Embryonic facial prominence (tissue), 1 donor: ENCODE results near the gene TK2.

Experiments
- DNase-seq: peaks from one replicate; pipeline ENCODE4 v3.0.0-alpha.2; 2016; ENCODE audit errors: extremely low spot score

Gene TK2

GRCh38 chr16:66544016-66544757, 5.7 kb downstream of the TK2 start:
- no peak for DNase-seq

- no peak for DNase-seq
These were observed 6.4 kb downstream of the TK2 start for GRCh38 chr16:66543541-66543940.

DNA sequence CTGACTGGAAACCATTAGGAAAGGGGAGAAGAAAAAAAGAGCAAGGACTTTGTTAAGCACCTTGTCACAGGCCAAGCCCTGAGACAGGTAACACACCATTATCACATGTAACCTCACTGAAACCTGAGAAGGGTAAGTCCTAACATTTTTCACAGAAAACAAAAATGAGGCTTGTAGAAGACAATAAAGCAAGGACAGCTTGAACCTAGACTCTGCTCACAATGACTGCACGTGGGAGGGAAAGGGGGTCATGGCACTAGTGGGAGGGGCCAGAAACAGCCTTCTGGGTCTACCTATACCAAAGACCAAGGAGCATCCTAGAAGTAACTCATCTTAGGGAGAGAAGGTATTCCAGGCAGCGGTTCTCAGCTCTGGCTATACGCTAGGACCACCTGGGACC, 7.5 kb downstream of the TK2 start:
- DNase-seq, result no peak

GRCh38 chr16:66541388-66542355, 8.2 kb downstream of the TK2 start:
- DNase-seq, result no peak

- no peak for DNase-seq
These were observed 10.1 kb downstream of the TK2 start for GRCh38 chr16:66539623-66540469.

DNA sequence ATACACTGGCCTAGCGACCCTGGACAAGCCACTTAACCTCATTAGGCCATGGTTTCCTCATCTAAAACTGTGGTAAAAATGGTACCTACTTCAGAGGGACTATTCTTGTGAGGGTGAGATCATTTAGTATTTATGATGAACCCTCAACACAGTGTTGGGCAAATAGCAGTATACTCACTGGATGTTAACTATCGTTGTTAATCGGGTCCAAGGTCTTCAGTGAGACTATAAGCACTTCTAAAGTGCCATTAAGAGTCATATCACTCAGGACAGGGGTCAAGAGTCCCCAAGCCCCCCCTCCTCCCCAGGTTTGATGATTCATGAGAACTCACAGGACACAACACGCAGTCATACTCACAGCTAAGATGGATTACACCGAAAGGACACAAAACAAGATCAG, 11.0 kb downstream of the TK2 start:
- no peak for DNase-seq

DNA sequence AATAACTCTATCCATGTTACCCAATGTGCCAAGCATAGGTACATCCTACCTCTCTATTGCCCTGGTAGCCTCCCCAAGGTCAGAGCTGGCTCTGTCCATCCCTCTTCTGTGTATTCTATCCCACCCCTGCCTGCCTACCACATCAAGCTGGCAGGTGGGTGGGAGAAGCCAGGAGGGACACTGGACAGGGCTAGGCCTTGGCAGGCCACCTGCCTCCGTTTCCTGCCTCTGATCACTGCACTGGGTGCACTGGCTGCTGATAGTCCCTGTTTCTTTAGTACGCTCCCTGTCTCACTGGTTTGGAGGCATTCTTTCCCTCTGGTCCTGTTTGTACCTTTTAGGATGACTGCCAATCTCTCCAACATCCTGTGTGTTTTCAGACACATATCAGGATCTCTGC, 12.7 kb downstream of the TK2 start:
- DNase-seq, result no peak

GRCh38 chr16:66536525-66536924, 13.4 kb downstream of the TK2 start:
- no peak for DNase-seq

DNA sequence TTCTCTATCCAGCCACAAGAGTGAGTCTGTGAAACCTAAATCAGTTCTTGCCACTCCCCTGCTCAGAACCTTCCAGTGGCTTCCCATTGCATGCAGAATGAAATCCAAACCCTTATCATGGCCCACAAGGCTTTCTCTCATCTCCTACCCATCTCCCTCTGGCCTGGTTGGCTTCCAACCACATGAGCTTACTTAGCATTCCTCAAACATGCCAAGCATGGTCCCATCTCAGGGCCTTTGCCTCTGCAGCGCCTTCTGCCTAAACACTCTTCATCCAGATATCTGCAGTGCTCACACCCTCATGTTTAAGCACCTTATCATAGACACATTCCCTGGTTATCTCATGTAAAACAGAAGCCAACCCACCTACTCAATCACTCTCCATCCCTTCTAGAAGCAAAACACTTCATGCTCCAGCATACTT, 15.5 kb downstream of the TK2 start:
- DNase-seq, result no peak

DNA sequence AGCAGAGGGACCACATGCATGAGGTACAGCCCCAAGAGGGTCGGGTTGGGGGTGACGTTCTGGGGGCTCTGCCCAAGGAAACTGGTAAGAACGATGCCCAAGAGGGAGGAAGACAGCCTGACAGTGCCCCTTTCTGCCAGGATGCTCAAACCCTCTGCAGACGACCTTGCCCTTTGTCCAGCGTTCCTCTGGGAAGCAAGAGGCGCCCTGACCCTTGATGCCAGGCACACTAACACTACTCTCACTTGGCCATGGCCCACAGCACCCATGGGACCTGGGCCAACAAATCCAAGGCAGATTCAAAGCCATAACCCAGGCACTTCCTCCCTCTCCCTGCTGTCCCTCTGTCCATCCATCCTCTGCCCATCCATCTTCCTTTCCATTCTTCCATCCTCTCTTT, 20.4 kb downstream of the TK2 start:
- DNase-seq, result no peak

DNA sequence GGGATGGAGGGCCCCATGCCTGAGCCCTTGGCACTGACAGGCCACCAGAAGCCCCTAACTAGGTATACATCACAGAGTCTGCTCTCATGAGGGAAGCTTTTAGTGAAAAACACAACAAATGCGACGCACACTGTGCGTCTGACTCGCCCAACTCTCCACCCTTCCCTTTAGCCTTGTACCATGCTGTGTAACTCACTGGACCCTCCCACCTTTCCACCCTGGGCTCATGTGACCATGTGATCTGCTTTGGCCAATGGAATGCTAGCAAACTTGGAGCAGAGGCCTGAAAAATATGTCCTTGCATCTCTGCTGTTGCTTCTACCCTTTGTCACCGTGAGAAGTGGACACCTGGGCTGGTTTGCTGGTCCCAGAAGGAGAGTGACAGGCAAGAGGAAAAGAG, 21.6 kb downstream of the TK2 start:
- no peak for DNase-seq

DNA sequence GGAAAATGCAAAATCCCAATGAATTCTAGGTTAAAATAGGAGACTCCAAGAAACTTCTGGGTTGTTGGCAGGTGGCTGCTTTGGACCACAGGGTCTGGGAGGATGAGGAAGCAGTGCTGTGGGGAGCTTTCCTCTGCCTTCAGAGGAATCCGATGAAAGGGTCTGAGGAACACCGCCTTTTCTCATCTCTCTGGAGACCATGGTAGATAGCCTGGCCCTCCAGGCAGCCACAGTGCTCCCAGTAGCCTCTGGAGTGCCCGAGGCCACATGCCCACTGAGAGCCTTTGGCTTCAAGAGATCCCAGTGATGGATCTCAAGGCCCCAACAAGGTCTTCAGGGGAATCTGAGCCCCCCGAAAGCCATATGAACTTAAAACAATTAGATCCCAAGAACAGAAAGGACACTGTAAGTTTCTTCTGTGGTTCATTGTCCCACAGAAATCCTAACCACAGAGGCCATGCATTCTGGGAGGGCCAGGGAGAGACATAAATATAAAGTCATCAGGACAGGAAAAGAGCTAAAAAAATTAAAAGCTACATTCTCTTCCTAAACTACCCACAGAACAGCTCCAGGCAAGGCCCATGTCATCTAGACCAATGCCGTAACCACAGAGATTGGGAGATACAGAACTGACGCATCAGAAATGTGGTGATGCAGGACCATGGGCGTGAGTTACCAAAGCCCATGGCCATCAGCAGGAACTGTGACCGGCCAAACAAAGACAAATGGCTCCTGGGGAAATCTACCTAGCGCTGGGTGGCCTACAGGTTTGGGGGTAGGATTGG, 24.3 kb downstream of the TK2 start:
- DNase-seq, result no peak

GRCh38 chr16:66524601-66525164, 25.2 kb downstream of the TK2 start:
- DNase-seq, result no peak

DNA sequence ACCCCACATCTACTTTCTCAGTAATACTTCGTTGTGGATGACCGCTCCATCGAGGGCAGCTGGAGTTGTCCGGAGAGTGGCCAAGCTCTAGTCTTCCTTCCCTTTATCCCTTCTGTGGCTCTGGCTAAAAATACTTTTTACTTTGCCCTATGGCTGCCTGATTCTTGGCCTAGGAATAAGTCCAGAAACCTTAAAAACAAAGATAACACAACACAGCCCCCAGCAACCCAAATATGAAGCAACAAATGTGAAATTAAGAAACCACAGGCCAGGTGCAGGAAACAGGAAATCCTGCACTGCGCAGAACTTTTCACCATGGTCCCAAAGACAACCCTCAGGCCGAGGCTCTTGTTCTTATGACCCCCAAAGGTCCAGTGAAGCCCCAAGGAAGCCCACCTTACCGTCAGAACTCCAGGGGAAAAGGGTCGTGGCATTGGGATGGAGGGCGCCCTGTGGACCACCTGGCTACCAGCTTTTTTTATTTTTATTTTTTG, 26.0 kb downstream of the TK2 start:
- DNase-seq, result no peak

DNA sequence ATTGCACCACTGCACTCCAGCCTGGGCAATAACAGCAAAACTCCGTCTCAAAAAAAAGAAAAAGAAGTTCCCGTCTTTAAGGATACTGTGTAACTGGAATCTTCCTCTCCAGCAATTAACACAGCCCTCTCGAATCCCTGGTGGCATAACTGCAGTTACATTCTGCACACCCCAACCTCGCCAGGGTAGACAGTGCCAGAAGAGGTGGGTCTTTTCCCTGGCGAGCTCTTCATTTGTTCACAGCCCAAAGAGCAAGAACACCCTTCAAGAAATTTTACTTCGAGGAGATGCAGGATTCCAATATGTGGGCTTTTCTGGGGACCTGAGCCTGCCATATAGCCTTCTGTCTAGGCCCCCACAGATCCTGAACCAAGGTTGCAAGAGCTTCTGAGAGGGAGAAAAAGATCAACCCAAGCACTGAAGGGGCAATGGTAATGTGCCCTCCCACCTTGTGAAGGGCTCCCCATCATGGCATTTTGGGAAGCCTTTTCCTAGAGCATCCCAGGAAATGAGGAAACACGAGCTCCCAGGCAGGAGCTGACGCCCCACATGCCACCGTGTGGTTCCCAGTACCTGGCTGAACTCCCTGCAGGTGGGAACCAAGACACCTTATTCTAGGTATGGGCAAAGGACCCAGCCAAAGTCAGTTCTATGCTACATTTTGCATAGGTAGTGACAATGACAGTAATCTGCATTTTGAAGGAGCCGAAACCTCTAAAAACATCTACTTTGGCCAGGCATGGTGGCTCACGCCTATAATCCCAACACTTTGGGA, 26.9 kb downstream of the TK2 start:
- no peak for DNase-seq

DNA sequence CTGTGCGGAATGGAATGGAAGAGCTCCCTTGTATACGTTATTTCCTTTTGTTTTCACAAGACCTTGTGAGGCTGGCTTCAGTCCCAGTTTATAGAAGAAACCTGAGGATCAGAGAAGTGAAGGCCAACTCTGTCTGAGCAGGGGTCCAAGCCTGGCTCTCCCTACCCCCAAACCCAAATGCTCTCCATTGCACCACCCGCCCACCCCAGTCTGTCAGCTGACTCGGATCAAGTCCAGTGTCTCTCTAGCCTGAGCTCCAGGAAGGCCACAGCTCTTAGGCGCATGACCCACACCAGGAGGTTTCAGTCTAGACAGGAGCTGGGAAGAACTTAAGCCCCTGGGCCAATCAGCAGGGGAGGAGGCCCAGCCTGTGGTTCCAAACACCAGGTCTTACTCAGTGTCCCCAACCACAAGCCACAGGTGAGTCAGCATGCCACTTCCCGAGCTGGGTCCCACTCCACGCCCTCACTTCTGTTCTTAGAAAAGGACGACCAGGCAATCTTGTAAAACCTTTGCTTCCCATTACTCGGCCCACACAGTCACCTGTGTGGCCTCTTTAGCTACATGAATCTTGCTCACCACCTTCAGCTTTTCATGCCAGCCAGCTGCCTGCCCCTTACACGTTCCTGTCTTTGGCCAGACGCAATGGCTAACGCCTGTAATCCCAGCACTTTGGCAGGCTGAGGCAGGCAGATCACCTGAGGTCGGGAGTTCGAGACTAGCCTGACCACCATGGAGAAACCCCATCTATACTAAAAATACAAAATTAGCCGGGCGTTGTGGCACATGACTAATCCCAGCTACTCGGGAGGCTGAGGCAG, 27.8 kb downstream of the TK2 start:
- no peak for DNase-seq

DNA sequence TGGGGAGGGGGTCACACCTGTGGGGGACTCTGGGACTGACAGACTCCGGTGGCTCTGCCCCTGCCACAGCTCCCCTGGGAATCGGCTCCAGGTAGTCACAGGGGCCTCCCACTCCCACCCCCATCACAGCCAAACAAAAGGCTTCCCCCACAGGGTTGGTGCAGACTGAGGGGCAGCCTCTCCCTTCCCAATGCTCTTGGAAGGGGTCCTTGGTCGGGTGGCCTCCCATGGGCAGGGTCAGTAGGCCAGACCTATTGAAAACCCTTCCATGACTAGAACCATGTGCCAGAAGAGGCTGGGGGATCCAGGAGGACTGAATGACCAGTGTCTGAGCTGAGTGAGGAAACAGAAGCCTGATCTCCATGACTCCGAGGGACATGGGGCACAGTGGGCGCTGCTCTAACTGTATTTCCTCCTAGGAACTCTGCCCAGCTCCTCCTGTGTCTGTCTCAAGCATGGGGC, 28.6 kb downstream of the TK2 start:
- no peak for DNase-seq

DNA sequence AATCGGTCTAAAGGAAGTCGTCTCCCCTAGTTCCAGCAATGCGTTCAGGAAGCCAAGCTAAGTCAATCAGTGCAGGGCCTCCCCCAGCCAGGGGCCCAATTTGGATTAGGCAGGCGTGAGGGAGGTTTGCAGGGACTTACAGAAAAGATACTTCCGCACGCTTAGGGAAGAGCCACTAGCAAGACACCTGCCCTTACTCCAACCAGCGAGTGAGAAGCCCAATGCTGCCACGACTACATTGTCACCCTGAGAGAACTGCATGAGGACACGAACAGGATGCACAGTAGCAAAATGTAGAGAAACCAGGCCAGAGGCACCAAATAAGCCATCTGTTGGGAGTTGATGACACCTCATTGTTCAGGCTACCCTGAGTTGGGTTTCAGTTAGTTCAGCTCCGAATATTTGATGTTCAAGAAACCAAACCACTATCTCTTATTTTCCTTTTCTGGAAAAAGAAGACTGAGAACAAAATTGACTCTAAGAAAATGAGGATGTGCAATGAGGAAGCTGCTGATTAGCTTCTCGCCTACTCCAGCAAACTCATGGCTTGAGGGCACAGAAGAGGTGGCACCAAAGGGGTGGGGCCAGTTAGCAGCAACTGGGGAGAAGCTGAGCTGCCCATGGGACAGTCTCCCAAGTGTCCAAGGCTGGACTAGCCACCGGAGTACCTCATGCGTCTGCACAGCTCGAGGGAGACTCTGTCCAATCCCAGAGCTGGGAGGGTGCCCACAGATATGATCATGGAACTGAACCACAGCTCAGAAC, 29.3 kb downstream of the TK2 start:
- DNase-seq, result no peak
